B cell (primary cell): ENCODE measurements around the gene SDCCAG8. TPM values are rescaled to one million over a fixed set of nuclear protein-coding genes. Genes with fewer than 3 reads are reported as not detected.

ENCODE experiments used
- ATAC-seq: fragments of 200-7000 bp; cut with Tn5 transposase; one replicate; pipeline ENCODE4 v1.10.0; 2021; ENCODE audit warnings: low read depth, mild to moderate bottlenecking, moderate number of reproducible peaks, moderate library complexity
- CTCF ChIA-PET: fragments of 350-600 bp; sonication (Branson Sonifier 250); formaldehyde crosslinking; loops from one replicate; lab custom pipeline; 2021; ENCODE audit warnings: antibody characterized with exemption, inconsistent platforms; lab: Charles Lee
- POLR2A ChIA-PET: fragments of 350-600 bp; sonication (Branson Sonifier 250); formaldehyde crosslinking; loops from one replicate; lab custom pipeline; 2021; ENCODE audit warnings: antibody characterized with exemption; lab: Charles Lee
- DNase-seq: peaks from one replicate; pipeline ENCODE4 v3.0.0; 2013
- H2AFZ ChIP-seq: 2 replicates; pipeline ENCODE4 v1.6.1; 2012; ENCODE audit warnings: mild to moderate bottlenecking, low read depth, low read length; ENCODE audit not compliant: insufficient read depth, poor library complexity, severe bottlenecking
- H3K27ac ChIP-seq, 2 donors: 1 replicate in 1 of 2; 2 replicates in 1 of 2; pipeline ENCODE4 v1.5.1; 2012 to 2013; ENCODE audit warnings: low read length in 2 of 2, mild to moderate bottlenecking in 2 of 2, moderate library complexity in 1 of 2
- H3K27me3 ChIP-seq, 4 experiments: fragments of 200-600 bp in 1 of 4; sonication (generic) in 1 of 4; replicated peaks in 1 of 4; 1 replicate in 2 of 4; 2 replicates in 2 of 4; pipeline versions ENCODE4 v1.6.1 to v1.7.0; 2013 to 2016; ENCODE audit warnings: low read length in 3 of 4, mild to moderate bottlenecking in 2 of 4, mixed read lengths in 1 of 4, moderate library complexity in 1 of 4; ENCODE audit not compliant: insufficient read depth in 4 of 4, control insufficient read depth in 3 of 4; ENCODE audit errors: control extremely low read depth in 1 of 4
- H3K36me3 ChIP-seq, 2 experiments: replicated peaks in 1 of 2; 1 replicate in 1 of 2; 2 replicates in 1 of 2; pipeline versions ENCODE4 v1.6.1 to v1.7.1; 2013; ENCODE audit warnings: low read length in 1 of 2; ENCODE audit not compliant: insufficient read depth in 2 of 2, control insufficient read depth in 1 of 2; ENCODE audit errors: control extremely low read depth in 1 of 2, extremely low read depth in 1 of 2
- H3K4me1 ChIP-seq, 2 donors: fragments of 200-600 bp in 1 of 2; sonication (generic) in 1 of 2; 1 replicate in 1 of 2; 2 replicates in 1 of 2; pipeline versions ENCODE4 v1.5.1 to v1.6.1; 2013 to 2017; ENCODE audit warnings: low read length in 2 of 2; ENCODE audit not compliant: control insufficient read depth in 2 of 2, insufficient read depth in 2 of 2
- H3K4me2 ChIP-seq: replicated peaks from 2 replicates; pipeline ENCODE3; 2012; ENCODE audit warnings: mild to moderate bottlenecking, low read depth, low read length; ENCODE audit not compliant: poor library complexity, severe bottlenecking
- H3K4me3 ChIP-seq, 5 experiments: fragments of 200-600 bp in 1 of 5; sonication (generic) in 1 of 5; 1 replicate in 3 of 5; 2 replicates in 2 of 5; pipeline versions ENCODE4 v1.5.1 to v1.7.0; 2011 to 2016; ENCODE audit warnings: low read length in 4 of 5, mild to moderate bottlenecking in 4 of 5, low read depth in 2 of 5, control low read depth in 1 of 5, moderate library complexity in 1 of 5; ENCODE audit not compliant: insufficient read depth in 1 of 5; ENCODE audit errors: control extremely low read depth in 1 of 5, extremely low read depth in 1 of 5
- H3K79me2 ChIP-seq: fragments of 200-600 bp; sonication (generic); one replicate; pipeline ENCODE4 v1.6.0; 2016; ENCODE audit warnings: low read length; ENCODE audit not compliant: control insufficient read depth, insufficient read depth
- H3K9ac ChIP-seq: fragments of 200-600 bp; sonication (generic); 2 replicates; pipeline ENCODE4 v1.6.1; 2017; ENCODE audit warnings: mild to moderate bottlenecking, low read length, moderate library complexity
- H3K9me3 ChIP-seq, 3 donors: one replicate each; pipeline versions ENCODE4 v1.6.1 to v1.7.1; 2013; ENCODE audit warnings: low read length in 2 of 3; ENCODE audit not compliant: control insufficient read depth in 2 of 3, insufficient read depth in 1 of 3; ENCODE audit errors: control extremely low read depth in 1 of 3
- H4K20me1 ChIP-seq: 2 replicates; pipeline ENCODE4 v1.6.0; 2012; ENCODE audit warnings: mild to moderate bottlenecking, low read length; ENCODE audit not compliant: insufficient read depth, control insufficient read depth, poor library complexity, severe bottlenecking
- H3K27ac Mint-ChIP-seq: one replicate; pipeline ENCODE4 v1.8.0; 2021; ENCODE audit warnings: mixed read lengths
- H3K27me3 Mint-ChIP-seq: one replicate; pipeline ENCODE4 v1.8.0; 2021; ENCODE audit warnings: mixed read lengths
- H3K4me1 Mint-ChIP-seq: one replicate; pipeline ENCODE4 v1.8.0; 2021; ENCODE audit warnings: mixed read lengths
- H3K4me3 Mint-ChIP-seq: one replicate; pipeline ENCODE4 v1.8.0; 2021; ENCODE audit warnings: mixed read lengths
- H3K9me3 Mint-ChIP-seq: one replicate; pipeline ENCODE4 v1.8.0; 2022; ENCODE audit warnings: mixed read lengths; ENCODE audit not compliant: insufficient read depth
- CTCF ChIP-seq: fragments of 200-600 bp; IDR thresholded peaks from one replicate; pipeline ENCODE4 v1.8.0; 2022; ENCODE audit warnings: antibody characterized with exemption, mild to moderate bottlenecking
- EZH2 ChIP-seq: IDR thresholded peaks from 2 replicates; pipeline ENCODE4 v1.6.1; 2012; ENCODE audit warnings: borderline replicate concordance, low read depth, mild to moderate bottlenecking, moderate library complexity, low read length; ENCODE audit not compliant: insufficient read depth, poor library complexity, severe bottlenecking
- WGBS: methylation state at CpG from one replicate; pipeline ENCODE4 v1.1.5; 2013; ENCODE audit warnings: missing lambda C conversion rate; ENCODE audit not compliant: insufficient coverage; 5-methylcytosine and 5-hydroxymethylcytosine counted together
- intact Hi-C: fragments of 100-400 bp; cut with micrococcal nuclease; formaldehyde crosslinking; loops from one replicate; pipeline ENCODE4 v1.10.0; 2022
- polyA plus RNA-seq: library from polyadenylated mRNA; depleted of rRNA; stranded (reverse); fragments of >200 nt; gene quantifications from 2 replicates; pipeline ENCODE4 v1.2.3, GENCODE V29; 2012
- total RNA-seq, 2 donors: library from RNA; stranded (reverse); fragments of 120-200 nt in 1 of 2; gene quantifications; 1 replicate in 1 of 2; 2 replicates in 1 of 2; pipeline versions ENCODE4 v1.2.3 to v1.2.4, GENCODE V29; 2013 to 2022

SDCCAG8 gene
- total and polyA plus RNA-seq, 2 donors (not counting 1 experiment from before 2014, with no cell fraction given) = 37.1 to 60.7 TPM

- ChIA-PET POLR2A (no interaction called here), CTCF (no interaction called here)
- Mint-ChIP-seq H3K27ac (no peak overlapping the region), H3K4me3 (no peak overlapping the region), H3K4me1 (peaks cover 11% of the 10 kb centered on the region), H3K9me3 (peaks cover 3% of the 10 kb centered on the region), H3K27me3 (no peaks in the 10 kb centered on the region)
- DNase-seq (no peak), ATAC-seq (no peak)
- no peak for TF ChIP-seq EZH2
- no peak for TF ChIP-seq CTCF
- no peak overlapping the region for H3K9ac ChIP-seq
- H3K4me3 ChIP-seq = no peak overlapping the region
- H3K36me3 ChIP-seq = peaks cover 13 to 28% of the 10 kb centered on the region in 2 experiments
- H3K27me3 ChIP-seq = no peaks in the 10 kb centered on the region
- no peaks in the 10 kb centered on the region for H3K4me1 ChIP-seq
- H2AFZ ChIP-seq = no peak overlapping the region
- H3K79me2 ChIP-seq = peaks cover 15% of the 10 kb centered on the region
- no peak overlapping the region for H3K4me2 ChIP-seq
- no peak overlapping the region for H3K27ac ChIP-seq
- H3K9me3 ChIP-seq = no peaks in the 10 kb centered on the region
- no CpG with 5 or more reads among the region's 2 CpGs for WGBS
- intact Hi-C loops = no loop called here
- H4K20me1 ChIP-seq = no peaks in the 10 kb centered on the region
Measured at GRCh38 chr1:243216741-243217140, 39.1 kb upstream of the SDCCAG8 start.

- DNase-seq (no peak), ATAC-seq (no peak)
- Histone ChIP-seq H3K4me2 (no peak overlapping the region), H3K27ac (no peak overlapping the region), H2AFZ (no peak overlapping the region), H3K36me3 (peaks cover 15 to 34% of the 10 kb centered on the region in 2 experiments), H3K9ac (no peak overlapping the region), H3K4me3 (no peak overlapping the region), H3K27me3 (no peaks in the 10 kb centered on the region), H3K9me3 (no peaks in the 10 kb centered on the region), H4K20me1 (no peaks in the 10 kb centered on the region), H3K79me2 (peaks cover 17% of the 10 kb centered on the region), H3K4me1 (no peaks in the 10 kb centered on the region)
- H3K9me3 Mint-ChIP-seq = peaks cover 3% of the 10 kb centered on the region
- POLR2A ChIA-PET = no interaction called here
- peaks cover 11% of the 10 kb centered on the region for H3K4me1 Mint-ChIP-seq
- no peaks in the 10 kb centered on the region for H3K27me3 Mint-ChIP-seq
- WGBS = no CpG with 5 or more reads among the region's 2 CpGs
- no peak overlapping the region for H3K4me3 Mint-ChIP-seq
- CTCF ChIA-PET = no interaction called here
- TF ChIP-seq EZH2 = no peak
- no peak for TF ChIP-seq CTCF
- no peak overlapping the region for H3K27ac Mint-ChIP-seq
- intact Hi-C loops = no loop called here
Measured at GRCh38 chr1:243217349-243217748, 38.5 kb upstream of the SDCCAG8 start.
